SK-N-SH treated with all-trans-retinoic acid at 6 μM for 48 hours (cell line): Measurements from ENCODE around the gene PRKAR1B.

ENCODE experiments used
- ATAC-seq: fragments of 200-7000 bp; cut with Tn5 transposase; 3 replicates; pipeline ENCODE4 v1.9.1; 2020; ENCODE audit warnings: mild to moderate bottlenecking, moderate library complexity
- ARNTL ChIP-seq: fragments of 450-650 bp; formaldehyde crosslinking; IDR thresholded peaks from 2 replicates; pipeline ENCODE4 v1.5.0; 2020; ENCODE audit warnings: low read depth, mild to moderate bottlenecking, moderate library complexity, borderline replicate concordance
- CREB5 ChIP-seq: fragments of 250-450 bp; sonication (Bioruptor Pico); IDR thresholded peaks from 2 replicates; pipeline ENCODE4 v1.5.1; 2020; ENCODE audit warnings: low read depth, mild to moderate bottlenecking, moderate library complexity
- CSDC2 ChIP-seq: fragments of 250-450 bp; sonication (Bioruptor Pico); IDR thresholded peaks from 2 replicates; pipeline ENCODE4 v1.5.0; 2020; ENCODE audit warnings: mild to moderate bottlenecking, moderate library complexity
- CSRNP3 ChIP-seq: fragments of 250-450 bp; sonication (Bioruptor Pico); IDR thresholded peaks from 2 replicates; pipeline ENCODE4 v1.5.1; 2021; ENCODE audit warnings: mild to moderate bottlenecking, moderate library complexity
- ESRRG ChIP-seq: fragments of 250-450 bp; sonication (Bioruptor Pico); IDR thresholded peaks from 2 replicates; pipeline ENCODE4 v1.6.1; 2021; ENCODE audit warnings: mild to moderate bottlenecking
- GLIS3 ChIP-seq: fragments of 250-450 bp; sonication (Bioruptor Pico); IDR thresholded peaks from 2 replicates; pipeline ENCODE4 v1.5.0; 2020; ENCODE audit warnings: mild to moderate bottlenecking, moderate library complexity
- OSR1 ChIP-seq: fragments of 250-450 bp; sonication (Bioruptor Pico); IDR thresholded peaks from 2 replicates; pipeline ENCODE4 v1.8.0; 2022; ENCODE audit warnings: moderate library complexity, mild to moderate bottlenecking, inconsistent platforms
- PATZ1 ChIP-seq: fragments of 250-450 bp; sonication (Bioruptor Pico); IDR thresholded peaks from 2 replicates; pipeline ENCODE4 v1.8.0; 2020; ENCODE audit warnings: mild to moderate bottlenecking, moderate library complexity, borderline replicate concordance
- POU6F1 ChIP-seq: fragments of 250-450 bp; sonication (Bioruptor Pico); IDR thresholded peaks from 2 replicates; pipeline ENCODE4 v1.8.0; 2021; ENCODE audit warnings: low read depth, mild to moderate bottlenecking, moderate library complexity, borderline replicate concordance
- RARB ChIP-seq: fragments of 250-450 bp; sonication (Bioruptor Pico); IDR thresholded peaks from 2 replicates; pipeline ENCODE4 v1.8.0; 2021; ENCODE audit warnings: mild to moderate bottlenecking, moderate library complexity
- SNAI2 ChIP-seq: fragments of 250-450 bp; sonication (Bioruptor Pico); IDR thresholded peaks from 2 replicates; pipeline ENCODE4 v1.5.0; 2020; ENCODE audit warnings: mild to moderate bottlenecking, moderate library complexity
- TCF4 ChIP-seq: fragments of 250-450 bp; sonication (Bioruptor Pico); IDR thresholded peaks from 2 replicates; pipeline ENCODE4 v1.8.0; 2021; ENCODE audit warnings: mild to moderate bottlenecking, moderate library complexity, borderline replicate concordance
- TOX ChIP-seq: fragments of 250-450 bp; sonication (Bioruptor Pico); IDR thresholded peaks from 2 replicates; pipeline ENCODE4 v1.8.0; 2021; ENCODE audit warnings: mild to moderate bottlenecking, moderate library complexity, borderline replicate concordance
- TSHZ2 ChIP-seq: fragments of 250-450 bp; sonication (Bioruptor Pico); IDR thresholded peaks from 2 replicates; pipeline ENCODE4 v1.5.0; 2020; ENCODE audit warnings: mild to moderate bottlenecking, moderate library complexity
- ZC3H10 ChIP-seq: fragments of 250-450 bp; sonication (Bioruptor Pico); IDR thresholded peaks from 2 replicates; pipeline ENCODE4 v1.5.1; 2021; ENCODE audit warnings: mild to moderate bottlenecking, moderate library complexity
- ZNF565 ChIP-seq: fragments of 450-650 bp; formaldehyde crosslinking; conservative IDR thresholded peaks from 2 replicates; pipeline ENCODE4 v1.5.0; 2020; ENCODE audit warnings: low read depth, mild to moderate bottlenecking, moderate library complexity
- ZNF8 ChIP-seq: fragments of 450-650 bp; formaldehyde crosslinking; IDR thresholded peaks from 2 replicates; pipeline ENCODE4 v1.5.0; 2020; ENCODE audit warnings: mild to moderate bottlenecking, moderate library complexity

The PRKAR1B gene

GRCh38 chr7:508461-509170 is 218.5 kb downstream of the PRKAR1B start:
- ATAC-seq: no peak
- TF ChIP-seq ZC3H10 (CRISPR knock-in tag) (no peak), CSDC2 (CRISPR knock-in tag) (no peak), TCF4 (CRISPR knock-in tag) (no peak), ZNF565 (CRISPR knock-in tag) (no peak), CREB5 (no peak), CSRNP3 (CRISPR knock-in tag) (no peak), ARNTL (CRISPR knock-in tag) (no peak), RARB (no peak), TOX (no peak), PATZ1 (no peak), OSR1 (CRISPR knock-in tag) (no peak), GLIS3 (CRISPR knock-in tag) (no peak), TSHZ2 (CRISPR knock-in tag) (no peak), ESRRG (CRISPR knock-in tag) (no peak), SNAI2 (CRISPR knock-in tag) (no peak)

- ATAC-seq: no peak
- TF ChIP-seq ESRRG (CRISPR knock-in tag): no peak
These were observed 219.3 kb downstream of the PRKAR1B start for GRCh38 chr7:507623-508300.

GRCh38 chr7:506921-507622 is 220.0 kb downstream of the PRKAR1B start:
- ATAC-seq: no peak
- TF ChIP-seq SNAI2 (CRISPR knock-in tag) (no peak), ZNF8 (no peak), ZC3H10 (CRISPR knock-in tag) (no peak), ZNF565 (CRISPR knock-in tag) (no peak), TOX (no peak), POU6F1 (CRISPR knock-in tag) (no peak), TCF4 (CRISPR knock-in tag) (no peak)
